Neuron (in vitro differentiated cells): Measurements from ENCODE around the gene SPTLC2.
"Not testable (repeated sequence)": the region's sequence is repeated elsewhere in the genome, so short reads cannot be mapped to it uniquely, and the experiment has no call there.

ENCODE experiments used
- H2AFZ ChIP-seq: one replicate; pipeline ENCODE4 v1.6.1; 2013; ENCODE audit warnings: low read depth, mild to moderate bottlenecking, inconsistent platforms, low read length, moderate library complexity
- H3K27me3 ChIP-seq: one replicate; pipeline ENCODE4 v1.6.1; 2013; ENCODE audit warnings: low read length; ENCODE audit not compliant: insufficient read depth
- H3K36me3 ChIP-seq: one replicate; pipeline ENCODE4 v1.6.1; 2013; ENCODE audit warnings: low read length; ENCODE audit not compliant: insufficient read depth
- H3K4me1 ChIP-seq: one replicate; pipeline ENCODE4 v1.6.1; 2013; ENCODE audit warnings: low read length; ENCODE audit not compliant: insufficient read depth
- H3K4me3 ChIP-seq: 2 replicates; pipeline ENCODE4 v1.5.1; 2013; ENCODE audit warnings: mild to moderate bottlenecking, low read length, moderate library complexity
- H3K9me3 ChIP-seq: one replicate; pipeline ENCODE4 v1.6.1; 2013; ENCODE audit warnings: low read length

Gene SPTLC2

DNA sequence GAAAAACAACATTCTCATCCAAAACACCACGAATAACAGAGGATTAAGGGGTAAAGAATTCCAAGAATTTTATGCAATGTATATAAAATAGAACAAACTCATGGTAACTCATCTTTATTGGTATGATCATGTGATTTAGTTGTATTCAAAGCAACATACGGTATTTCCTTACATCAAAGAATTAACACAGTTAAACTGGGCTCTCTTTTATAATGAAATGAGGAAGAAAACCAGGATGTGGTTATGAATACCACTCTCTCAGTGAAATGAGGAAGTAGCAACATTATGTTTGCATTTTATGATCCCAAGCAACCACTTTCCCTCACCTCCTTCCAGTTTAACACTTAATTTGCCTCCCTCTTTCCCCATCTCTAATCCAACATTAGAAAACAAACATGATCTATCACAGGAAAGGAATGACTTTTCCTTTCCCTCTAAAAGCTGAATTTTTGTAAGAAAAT lies 22.9 kb downstream of the SPTLC2 start:
- H3K4me1 ChIP-seq: no peaks in the 10 kb centered on the region
- peaks cover 23% of the 10 kb centered on the region for H3K36me3 ChIP-seq
- H3K27me3 ChIP-seq: no peaks in the 10 kb centered on the region
- H3K9me3 ChIP-seq: peaks cover 2% of the 10 kb centered on the region
- H2AFZ ChIP-seq: no peak overlapping the region
- H3K4me3 ChIP-seq: no peak overlapping the region

DNA sequence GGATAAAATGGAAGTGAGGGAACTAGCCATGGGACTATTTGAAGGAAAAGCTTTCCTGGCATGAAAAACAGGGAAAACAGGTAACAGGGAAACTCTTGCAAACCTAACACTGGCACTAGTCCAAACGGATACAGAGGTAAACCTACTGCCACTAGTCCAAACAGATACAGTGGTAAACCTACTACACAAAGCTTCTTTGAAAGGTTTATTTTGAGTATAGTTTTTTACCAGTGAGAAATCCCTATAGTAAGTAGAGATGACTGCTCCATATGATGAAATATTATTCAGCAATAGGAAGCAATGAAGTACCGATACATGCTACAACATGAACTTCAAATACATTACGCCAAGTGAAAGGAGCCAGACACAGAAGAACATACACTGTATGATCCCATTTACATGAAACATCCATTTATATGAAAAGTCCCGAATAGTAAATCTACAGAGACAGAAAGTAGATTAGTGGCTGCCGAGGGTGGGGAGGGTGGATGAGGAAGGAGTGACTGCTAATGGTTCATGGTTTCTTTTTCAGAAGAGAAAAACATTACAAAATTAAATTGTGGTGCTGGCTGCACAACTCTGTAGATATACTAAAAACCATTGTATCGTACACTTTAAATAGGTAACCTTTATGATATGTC lies 25.5 kb downstream of the SPTLC2 start:
- H3K4me3 ChIP-seq: no peak overlapping the region
- no peaks in the 10 kb centered on the region for H3K27me3 ChIP-seq
- peaks cover 2% of the 10 kb centered on the region for H3K9me3 ChIP-seq
- peaks cover 14% of the 10 kb centered on the region for H3K36me3 ChIP-seq
- no peak overlapping the region for H2AFZ ChIP-seq
- H3K4me1 ChIP-seq: no peaks in the 10 kb centered on the region

DNA sequence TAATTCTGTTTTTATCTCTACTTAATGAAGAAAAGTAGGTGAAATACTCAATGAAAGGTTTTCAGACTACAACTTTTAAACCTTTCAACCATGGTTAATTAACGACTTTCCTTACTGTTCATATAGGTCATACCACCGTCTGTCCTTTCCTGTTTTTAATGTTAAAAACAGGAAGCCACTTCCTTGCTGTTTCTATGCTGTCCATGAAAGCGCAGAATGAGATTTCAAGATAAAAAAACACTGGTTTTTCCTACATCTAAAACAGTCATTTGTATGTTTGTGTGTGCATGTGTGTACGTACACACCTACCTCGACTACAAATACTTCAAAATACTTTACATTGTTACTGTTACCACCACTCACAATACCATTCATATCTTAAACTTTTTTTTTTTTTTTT lies 27.3 kb downstream of the SPTLC2 start:
- no peak overlapping the region for H2AFZ ChIP-seq
- H3K9me3 ChIP-seq: peaks cover 2% of the 10 kb centered on the region
- H3K4me1 ChIP-seq: no peaks in the 10 kb centered on the region
- no peak overlapping the region for H3K4me3 ChIP-seq
- H3K27me3 ChIP-seq: no peaks in the 10 kb centered on the region
- peaks cover 5% of the 10 kb centered on the region for H3K36me3 ChIP-seq

DNA sequence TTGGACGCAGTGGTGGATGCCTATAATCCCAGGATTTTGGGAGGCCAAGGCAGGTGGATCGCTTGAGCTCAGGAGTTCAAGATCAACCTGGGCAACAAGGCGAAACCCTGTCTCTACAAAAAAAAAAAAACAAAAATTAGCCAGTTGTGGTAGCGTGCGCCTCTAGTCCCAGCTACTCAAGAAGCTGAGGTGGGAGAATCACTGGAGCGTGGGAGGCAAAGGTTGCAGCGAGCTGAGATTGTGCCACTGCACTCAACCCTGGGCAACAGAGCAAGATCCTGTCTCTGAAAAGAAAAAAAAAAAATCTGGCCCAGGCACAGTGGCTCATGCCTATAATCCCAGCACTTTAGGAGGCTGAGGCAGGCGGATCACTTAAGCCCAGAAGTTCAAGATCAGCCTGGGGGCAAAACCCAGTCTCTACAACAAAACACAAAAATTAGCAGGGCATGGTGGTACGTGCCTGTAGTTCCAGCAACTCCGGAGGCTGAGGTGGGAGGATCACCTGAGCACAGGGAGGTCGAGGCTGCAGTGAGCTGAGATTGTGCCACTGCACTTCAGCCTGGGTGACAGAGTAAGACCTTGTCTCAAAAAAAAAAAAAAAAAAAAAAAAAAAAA lies 27.9 kb downstream of the SPTLC2 start:
- not testable (repeated sequence) for H3K4me3 ChIP-seq, H3K36me3 ChIP-seq, H3K4me1 ChIP-seq, H2AFZ ChIP-seq, H3K27me3 ChIP-seq, H3K9me3 ChIP-seq

DNA sequence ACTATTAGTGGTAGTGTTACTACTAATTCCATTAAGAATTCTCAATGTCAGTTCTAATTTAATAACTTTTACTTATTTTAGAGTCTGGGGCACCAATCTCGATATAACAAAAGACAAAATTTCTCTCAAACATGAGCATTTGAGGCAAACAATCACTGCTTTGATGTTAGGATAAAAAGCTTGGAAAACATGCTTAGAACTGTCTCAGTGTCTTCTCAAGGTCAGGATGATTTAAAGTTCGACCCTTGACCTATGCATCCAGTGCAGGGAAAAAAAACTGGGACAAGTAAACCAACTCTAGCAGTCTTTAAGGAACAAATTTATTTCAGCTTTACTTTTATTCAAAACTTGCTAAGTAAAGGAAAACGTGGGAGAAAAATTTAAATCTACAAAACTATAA lies 31.1 kb downstream of the SPTLC2 start:
- H3K4me1 ChIP-seq: no peaks in the 10 kb centered on the region
- H2AFZ ChIP-seq: no peak overlapping the region
- H3K4me3 ChIP-seq: no peak overlapping the region
- no peaks in the 10 kb centered on the region for H3K9me3 ChIP-seq
- no peaks in the 10 kb centered on the region for H3K36me3 ChIP-seq
- no peaks in the 10 kb centered on the region for H3K27me3 ChIP-seq

DNA sequence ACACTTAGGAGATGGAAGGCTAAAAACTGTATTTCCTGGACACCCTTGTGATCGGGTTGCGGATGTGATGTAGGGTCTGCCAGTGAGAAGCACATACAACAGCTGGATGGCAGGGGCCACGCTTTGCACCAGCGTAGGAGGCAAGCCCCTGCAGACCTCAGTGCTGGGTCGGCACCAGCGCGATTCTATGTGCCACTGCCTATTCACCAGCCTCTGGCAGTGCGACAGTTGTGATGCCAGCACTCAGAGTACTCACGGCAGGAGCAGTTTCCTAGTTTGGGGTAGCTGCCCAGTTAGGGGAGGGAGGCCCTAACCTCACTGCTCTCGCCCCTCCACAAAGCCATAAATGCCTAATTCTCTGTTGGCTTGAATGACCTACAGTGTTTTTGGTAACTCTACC lies 31.6 kb downstream of the SPTLC2 start:
- H3K27me3 ChIP-seq: no peaks in the 10 kb centered on the region
- H3K36me3 ChIP-seq: no peaks in the 10 kb centered on the region
- no peak overlapping the region for H2AFZ ChIP-seq
- no peak overlapping the region for H3K4me3 ChIP-seq
- H3K4me1 ChIP-seq: no peaks in the 10 kb centered on the region
- no peaks in the 10 kb centered on the region for H3K9me3 ChIP-seq

DNA sequence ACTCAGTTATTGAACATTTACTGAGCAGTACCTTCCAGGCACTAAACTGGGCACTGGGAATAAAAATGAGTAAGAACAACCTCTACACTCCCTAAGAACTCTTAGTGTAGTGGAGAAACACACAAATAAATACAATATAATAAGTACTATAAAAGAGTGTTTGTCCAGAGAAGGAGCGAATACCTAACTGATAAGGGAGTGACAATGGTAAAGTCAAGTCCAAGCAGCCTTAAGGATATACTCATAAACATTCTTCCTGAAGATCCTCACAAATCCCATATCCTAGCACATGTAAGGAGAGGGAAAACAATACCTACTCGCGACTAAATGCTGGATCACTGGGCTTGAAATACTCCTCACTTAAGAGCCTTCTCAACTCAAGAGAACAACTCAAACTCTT lies 32.8 kb downstream of the SPTLC2 start:
- H3K27me3 ChIP-seq: no peaks in the 10 kb centered on the region
- H3K4me1 ChIP-seq: no peaks in the 10 kb centered on the region
- H3K4me3 ChIP-seq: no peak overlapping the region
- no peak overlapping the region for H2AFZ ChIP-seq
- H3K36me3 ChIP-seq: peaks cover 4% of the 10 kb centered on the region
- H3K9me3 ChIP-seq: no peaks in the 10 kb centered on the region

DNA sequence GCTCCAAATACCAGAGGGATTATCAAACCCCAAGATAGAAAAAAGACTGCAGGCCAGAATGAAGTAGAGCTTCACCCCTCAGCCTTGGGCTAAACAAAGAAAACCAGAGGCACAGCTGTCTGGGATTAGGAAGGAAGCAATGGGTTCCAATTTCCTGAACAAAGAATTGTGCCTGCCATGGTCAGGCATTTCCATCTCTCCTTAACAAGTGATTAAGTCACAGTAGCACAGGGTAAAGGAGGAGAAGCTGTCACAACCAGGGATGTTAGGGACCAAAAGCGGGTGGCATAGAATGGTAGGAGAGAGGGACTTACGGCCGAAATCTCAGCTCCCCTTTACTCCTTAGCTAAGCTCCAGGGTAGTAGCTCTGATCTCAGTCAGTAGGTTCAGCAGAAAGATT lies 33.9 kb downstream of the SPTLC2 start:
- Histone ChIP-seq H3K27me3 (no peaks in the 10 kb centered on the region), H3K36me3 (peaks cover 5% of the 10 kb centered on the region), H2AFZ (no peak overlapping the region), H3K9me3 (no peaks in the 10 kb centered on the region), H3K4me3 (no peak overlapping the region), H3K4me1 (no peaks in the 10 kb centered on the region)

DNA sequence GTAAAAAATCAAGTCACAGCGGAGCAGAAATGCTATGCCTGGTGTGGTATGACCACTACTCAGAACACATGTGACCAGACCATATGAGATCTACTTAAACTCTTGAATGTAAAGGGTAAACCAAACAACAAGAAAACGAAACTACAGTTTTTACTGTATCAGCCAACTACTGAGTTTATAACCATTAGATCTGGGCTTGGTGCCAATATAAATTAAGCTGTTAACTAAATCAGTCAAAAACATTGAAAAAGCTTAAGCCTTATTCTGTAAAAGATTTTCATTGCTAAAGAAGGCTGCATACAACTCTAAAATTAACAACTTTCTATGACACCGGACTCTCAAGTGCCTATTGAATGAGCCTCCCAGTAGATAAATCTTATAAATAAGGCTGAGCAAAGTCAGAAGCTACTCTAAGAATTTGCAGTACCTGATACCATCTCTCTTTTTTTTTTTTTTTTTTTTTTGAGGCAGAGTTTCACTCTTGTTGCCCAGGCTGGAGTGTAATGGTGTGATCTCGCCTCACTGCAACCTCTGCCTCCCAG lies 35.4 kb downstream of the SPTLC2 start:
- Histone ChIP-seq H2AFZ (no peak overlapping the region), H3K27me3 (no peaks in the 10 kb centered on the region), H3K36me3 (peaks cover 14% of the 10 kb centered on the region), H3K4me1 (no peaks in the 10 kb centered on the region), H3K9me3 (no peaks in the 10 kb centered on the region), H3K4me3 (no peak overlapping the region)

DNA sequence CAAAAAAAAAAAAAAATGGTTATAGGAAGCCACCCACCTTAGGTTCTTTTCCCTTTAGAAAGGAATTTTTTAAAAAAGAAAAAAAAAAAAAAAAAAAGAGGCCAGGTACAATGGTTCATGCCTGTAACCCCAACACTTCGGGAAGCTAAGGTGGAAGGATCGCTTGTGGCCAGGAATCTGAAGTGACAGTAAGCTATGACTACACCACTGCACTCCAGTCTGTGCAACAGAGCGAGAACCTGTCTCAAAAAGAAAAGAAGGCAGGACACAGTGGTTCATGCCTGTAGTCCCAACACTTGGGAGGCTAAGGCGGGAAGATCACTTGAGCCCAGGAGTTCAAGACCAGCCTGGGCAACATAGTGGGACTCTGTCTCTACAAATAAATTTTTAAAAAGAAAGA lies 36.0 kb downstream of the SPTLC2 start:
- Histone ChIP-seq H3K36me3 (peaks cover 14% of the 10 kb centered on the region), H3K9me3 (no peaks in the 10 kb centered on the region), H3K27me3 (no peaks in the 10 kb centered on the region), H3K4me1 (no peaks in the 10 kb centered on the region), H2AFZ (no peak overlapping the region), H3K4me3 (no peak overlapping the region)

DNA sequence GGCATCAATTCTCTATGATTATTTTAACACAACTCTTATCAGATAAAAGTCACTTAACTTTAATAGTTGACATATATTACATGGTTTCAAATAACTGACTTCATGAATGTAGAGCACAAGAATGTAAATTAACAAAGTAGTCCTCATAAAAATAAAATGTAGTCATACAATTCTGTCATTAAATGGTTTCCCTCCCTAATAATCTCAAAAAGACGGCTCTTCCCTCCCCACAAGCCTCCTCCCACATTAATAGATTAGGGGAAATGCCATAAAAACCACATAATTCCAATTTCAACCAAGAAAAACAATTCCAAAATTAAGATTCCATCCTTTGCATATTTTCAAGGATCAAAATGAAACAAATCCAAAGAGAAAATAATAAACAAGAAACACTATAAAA lies 36.7 kb downstream of the SPTLC2 start:
- no peaks in the 10 kb centered on the region for H3K4me1 ChIP-seq
- H3K36me3 ChIP-seq: peaks cover 14% of the 10 kb centered on the region
- H3K9me3 ChIP-seq: no peaks in the 10 kb centered on the region
- H3K27me3 ChIP-seq: no peaks in the 10 kb centered on the region
- H2AFZ ChIP-seq: no peak overlapping the region
- no peak overlapping the region for H3K4me3 ChIP-seq

DNA sequence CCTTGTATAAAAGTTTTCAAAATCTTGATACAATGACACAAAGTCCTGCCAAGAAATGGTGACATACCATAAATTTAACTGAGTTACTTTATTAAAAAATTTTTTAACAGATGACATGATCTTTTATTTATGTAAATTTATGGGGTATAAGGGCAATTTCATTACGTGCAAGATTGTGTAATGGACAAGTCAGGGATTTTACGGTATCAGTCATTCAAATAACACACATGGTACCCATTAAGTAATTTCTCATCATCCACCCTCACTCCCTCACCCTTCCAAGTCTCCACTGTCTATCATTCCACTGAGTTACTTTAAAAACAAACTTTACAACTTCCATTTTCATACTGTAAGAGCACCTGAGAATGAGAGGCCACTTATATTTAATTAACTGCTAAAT lies 37.4 kb downstream of the SPTLC2 start:
- Histone ChIP-seq H3K27me3 (no peaks in the 10 kb centered on the region), H3K36me3 (peaks cover 16% of the 10 kb centered on the region), H3K9me3 (no peaks in the 10 kb centered on the region), H2AFZ (no peak overlapping the region), H3K4me1 (no peaks in the 10 kb centered on the region), H3K4me3 (no peak overlapping the region)

DNA sequence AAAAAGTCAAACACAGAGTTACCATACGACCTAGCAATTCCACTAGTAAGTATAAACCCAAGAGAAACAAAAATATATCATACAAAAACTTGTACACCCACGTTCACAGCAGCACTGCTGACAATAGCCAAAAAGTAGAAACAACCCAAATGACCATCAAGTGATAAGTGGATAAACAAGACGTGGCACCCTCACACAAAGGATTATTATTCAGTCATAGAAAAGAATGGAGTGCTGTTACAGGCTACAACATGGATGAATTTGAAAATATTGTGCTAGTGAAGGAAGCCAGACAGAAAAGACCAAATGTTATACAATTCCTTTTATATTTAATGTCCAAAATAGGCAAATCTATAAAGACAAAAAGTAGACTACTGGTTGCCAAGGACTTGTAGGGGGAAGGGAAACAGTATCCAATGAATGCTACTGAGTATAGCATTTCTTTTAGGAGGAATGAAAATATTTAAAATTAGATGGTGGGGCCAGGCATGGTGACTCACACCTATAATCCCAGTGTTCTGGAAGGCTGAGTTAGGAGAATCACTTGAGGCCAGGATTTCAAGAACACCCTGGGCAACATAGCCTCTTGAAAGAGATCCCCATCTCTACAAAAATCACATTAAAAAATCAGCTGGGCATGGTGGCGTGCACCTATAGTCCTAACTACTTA lies 41.9 kb downstream of the SPTLC2 start:
- Histone ChIP-seq H3K27me3 (no peaks in the 10 kb centered on the region), H3K4me1 (no peaks in the 10 kb centered on the region), H3K4me3 (no peak overlapping the region), H3K36me3 (peaks cover 16% of the 10 kb centered on the region), H3K9me3 (peaks cover 2% of the 10 kb centered on the region), H2AFZ (no peak overlapping the region)
